HL-60 (cell line): ENCODE measurements around the gene IGF2R.

Experiments used
- DNase-seq, 2 experiments: peaks; one replicate each; pipeline ENCODE4 v3.0.0-alpha.2; 2010 to 2020; ENCODE audit warnings: low read depth in 1 of 2, low spot score in 1 of 2
- H3K27ac ChIP-seq: fragments of 250-450 bp; sonication (Bioruptor Pico); replicated peaks from 2 replicates; pipeline ENCODE4 v1.5.1; 2020; ENCODE audit warnings: mild to moderate bottlenecking, moderate library complexity
- H3K27me3 ChIP-seq: fragments of 250-450 bp; sonication (Bioruptor Pico); 2 replicates; pipeline ENCODE4 v1.5.1; 2021; ENCODE audit warnings: mild to moderate bottlenecking, moderate library complexity; ENCODE audit not compliant: insufficient read depth, poor library complexity, severe bottlenecking
- H3K4me3 ChIP-seq: replicated peaks from 2 replicates; pipeline ENCODE4 v1.5.1; 2011; ENCODE audit warnings: mild to moderate bottlenecking, control low read depth, low read length; ENCODE audit not compliant: insufficient read depth
- GABPA ChIP-seq: IDR thresholded peaks from 2 replicates; pipeline ENCODE4 v1.6.1; 2012; ENCODE audit warnings: low read depth
- POLR2AphosphoS5 ChIP-seq: IDR thresholded peaks from 2 replicates; pipeline ENCODE4 v1.6.1; 2012; ENCODE audit warnings: low read depth
- SPI1 ChIP-seq: IDR thresholded peaks from 2 replicates; pipeline ENCODE4 v1.6.1; 2012; ENCODE audit warnings: low read depth, mild to moderate bottlenecking, borderline replicate concordance
- TF ChIP-seq, protein P1 (sequence below): IDR thresholded peaks from 2 replicates; pipeline ENCODE4 v1.6.1; 2012; ENCODE audit warnings: low read depth; ENCODE audit not compliant: insufficient replicate concordance
- TF ChIP-seq, protein P2 (sequence below): IDR thresholded peaks from one replicate; pipeline ENCODE4 v1.5.1; 2011; ENCODE audit warnings: low read length, control low read depth, inconsistent platforms; ENCODE audit not compliant: insufficient read depth

Gene IGF2R

DNA sequence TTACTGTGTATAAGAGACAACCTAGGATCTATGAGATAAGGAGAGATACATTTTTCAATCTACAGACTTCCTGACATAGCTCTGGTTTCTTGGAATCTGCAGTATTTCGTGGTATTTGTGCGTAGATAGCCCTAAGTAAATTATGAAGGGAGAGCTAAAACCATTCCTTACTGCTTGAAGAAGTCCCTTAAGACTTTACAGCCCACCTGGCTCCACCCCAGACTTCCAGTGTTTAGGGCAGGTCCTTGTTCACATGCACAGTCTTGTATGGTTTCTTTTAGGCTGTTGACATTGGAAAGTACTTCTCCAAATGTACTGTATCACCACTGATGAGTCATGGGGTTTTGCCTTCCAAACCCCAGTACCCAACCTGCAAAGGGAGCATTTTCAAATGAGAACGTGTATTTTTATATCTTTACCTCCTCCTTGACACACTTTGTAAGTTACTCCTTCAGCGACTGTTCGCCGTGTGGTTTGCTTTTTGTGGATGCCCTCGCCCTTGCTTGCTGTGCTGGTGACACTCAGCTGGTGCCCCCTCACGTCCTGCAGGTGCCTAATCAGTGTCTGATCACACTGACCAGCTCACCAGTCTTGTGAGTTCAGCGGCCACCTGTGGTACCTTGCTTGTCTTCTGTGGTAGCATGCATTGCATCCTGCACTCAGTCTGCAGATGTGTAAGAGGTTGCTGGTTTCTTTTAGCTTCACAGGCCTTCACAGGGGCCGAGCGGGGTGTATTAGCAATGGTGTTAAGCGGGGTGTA lies 73.3 kb downstream of the IGF2R start:
- no peak for DNase-seq
- TF ChIP-seq, protein P1, sequence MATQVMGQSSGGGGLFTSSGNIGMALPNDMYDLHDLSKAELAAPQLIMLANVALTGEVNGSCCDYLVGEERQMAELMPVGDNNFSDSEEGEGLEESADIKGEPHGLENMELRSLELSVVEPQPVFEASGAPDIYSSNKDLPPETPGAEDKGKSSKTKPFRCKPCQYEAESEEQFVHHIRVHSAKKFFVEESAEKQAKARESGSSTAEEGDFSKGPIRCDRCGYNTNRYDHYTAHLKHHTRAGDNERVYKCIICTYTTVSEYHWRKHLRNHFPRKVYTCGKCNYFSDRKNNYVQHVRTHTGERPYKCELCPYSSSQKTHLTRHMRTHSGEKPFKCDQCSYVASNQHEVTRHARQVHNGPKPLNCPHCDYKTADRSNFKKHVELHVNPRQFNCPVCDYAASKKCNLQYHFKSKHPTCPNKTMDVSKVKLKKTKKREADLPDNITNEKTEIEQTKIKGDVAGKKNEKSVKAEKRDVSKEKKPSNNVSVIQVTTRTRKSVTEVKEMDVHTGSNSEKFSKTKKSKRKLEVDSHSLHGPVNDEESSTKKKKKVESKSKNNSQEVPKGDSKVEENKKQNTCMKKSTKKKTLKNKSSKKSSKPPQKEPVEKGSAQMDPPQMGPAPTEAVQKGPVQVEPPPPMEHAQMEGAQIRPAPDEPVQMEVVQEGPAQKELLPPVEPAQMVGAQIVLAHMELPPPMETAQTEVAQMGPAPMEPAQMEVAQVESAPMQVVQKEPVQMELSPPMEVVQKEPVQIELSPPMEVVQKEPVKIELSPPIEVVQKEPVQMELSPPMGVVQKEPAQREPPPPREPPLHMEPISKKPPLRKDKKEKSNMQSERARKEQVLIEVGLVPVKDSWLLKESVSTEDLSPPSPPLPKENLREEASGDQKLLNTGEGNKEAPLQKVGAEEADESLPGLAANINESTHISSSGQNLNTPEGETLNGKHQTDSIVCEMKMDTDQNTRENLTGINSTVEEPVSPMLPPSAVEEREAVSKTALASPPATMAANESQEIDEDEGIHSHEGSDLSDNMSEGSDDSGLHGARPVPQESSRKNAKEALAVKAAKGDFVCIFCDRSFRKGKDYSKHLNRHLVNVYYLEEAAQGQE: no peak
- TF ChIP-seq, protein P2, sequence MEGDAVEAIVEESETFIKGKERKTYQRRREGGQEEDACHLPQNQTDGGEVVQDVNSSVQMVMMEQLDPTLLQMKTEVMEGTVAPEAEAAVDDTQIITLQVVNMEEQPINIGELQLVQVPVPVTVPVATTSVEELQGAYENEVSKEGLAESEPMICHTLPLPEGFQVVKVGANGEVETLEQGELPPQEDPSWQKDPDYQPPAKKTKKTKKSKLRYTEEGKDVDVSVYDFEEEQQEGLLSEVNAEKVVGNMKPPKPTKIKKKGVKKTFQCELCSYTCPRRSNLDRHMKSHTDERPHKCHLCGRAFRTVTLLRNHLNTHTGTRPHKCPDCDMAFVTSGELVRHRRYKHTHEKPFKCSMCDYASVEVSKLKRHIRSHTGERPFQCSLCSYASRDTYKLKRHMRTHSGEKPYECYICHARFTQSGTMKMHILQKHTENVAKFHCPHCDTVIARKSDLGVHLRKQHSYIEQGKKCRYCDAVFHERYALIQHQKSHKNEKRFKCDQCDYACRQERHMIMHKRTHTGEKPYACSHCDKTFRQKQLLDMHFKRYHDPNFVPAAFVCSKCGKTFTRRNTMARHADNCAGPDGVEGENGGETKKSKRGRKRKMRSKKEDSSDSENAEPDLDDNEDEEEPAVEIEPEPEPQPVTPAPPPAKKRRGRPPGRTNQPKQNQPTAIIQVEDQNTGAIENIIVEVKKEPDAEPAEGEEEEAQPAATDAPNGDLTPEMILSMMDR: no peak
- no peak for TF ChIP-seq SPI1
- TF ChIP-seq GABPA: no peak
- no peak for TF ChIP-seq POLR2AphosphoS5
- no peak overlapping the region for H3K27ac ChIP-seq
- no peak overlapping the region for H3K4me3 ChIP-seq
- no peaks in the 10 kb centered on the region for H3K27me3 ChIP-seq

DNA sequence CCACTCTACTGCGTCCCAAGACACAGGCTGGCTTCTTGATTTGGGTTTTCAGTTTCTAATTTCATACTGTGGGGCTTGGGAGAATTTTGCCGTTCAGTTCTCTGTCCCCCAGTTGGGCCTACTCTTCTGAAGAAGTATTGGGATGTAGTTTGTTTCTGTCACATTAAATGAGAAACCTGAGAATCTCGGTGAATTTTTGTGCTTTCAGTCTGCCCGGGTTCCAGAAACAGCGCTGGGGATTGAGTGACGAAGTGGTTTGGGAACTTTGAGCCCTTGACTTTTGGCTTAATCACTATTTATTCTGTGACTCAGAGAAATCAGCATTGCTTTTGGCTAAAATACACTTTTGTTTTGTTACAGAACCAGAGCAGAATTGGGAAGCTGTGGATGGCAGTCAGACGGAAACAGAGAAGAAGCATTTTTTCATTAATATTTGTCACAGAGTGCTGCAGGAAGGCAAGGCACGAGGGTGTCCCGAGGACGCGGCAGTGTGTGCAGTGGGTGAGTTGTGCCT lies 74.0 kb downstream of the IGF2R start:
- no peak overlapping the region for H3K4me3 ChIP-seq
- no peak for DNase-seq
- no peak for TF ChIP-seq SPI1
- TF ChIP-seq, protein P1: no peak
- TF ChIP-seq, protein P2: no peak
- TF ChIP-seq GABPA: no peak
- no peak for TF ChIP-seq POLR2AphosphoS5
- no peaks in the 10 kb centered on the region for H3K27me3 ChIP-seq
- no peak overlapping the region for H3K27ac ChIP-seq

DNA sequence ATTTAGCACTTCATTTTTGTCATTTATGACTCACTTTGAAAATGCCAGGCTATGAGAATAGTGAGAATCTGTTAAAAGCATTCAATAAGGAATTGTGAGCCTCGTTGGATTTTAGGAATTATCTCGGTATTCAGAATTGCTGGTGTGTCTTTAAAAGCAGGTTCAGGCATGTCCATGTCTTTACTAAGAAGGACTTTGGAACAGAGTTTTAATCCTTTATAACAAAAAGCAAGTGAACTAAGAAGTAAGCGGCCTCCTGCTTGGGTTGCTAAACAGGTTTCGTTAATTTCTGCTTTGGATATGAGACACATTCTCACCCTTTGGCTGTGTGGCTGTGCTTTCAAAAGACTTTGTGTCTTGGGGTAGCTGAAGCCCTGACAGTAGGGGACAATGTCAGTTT lies 74.9 kb downstream of the IGF2R start:
- DNase-seq: no peak
- Histone ChIP-seq H3K27ac (no peak overlapping the region), H3K4me3 (no peak overlapping the region), H3K27me3 (no peaks in the 10 kb centered on the region)
- no peak for TF ChIP-seq GABPA
- no peak for TF ChIP-seq SPI1
- TF ChIP-seq, protein P2: no peak
- TF ChIP-seq, protein P1: no peak
- TF ChIP-seq POLR2AphosphoS5: no peak
